Mesendoderm (in vitro differentiated cells): ENCODE data around the gene PTPRM.

Source experiments
- DNase-seq: peaks from one replicate; pipeline ENCODE4 v3.0.0; 2013
- H2AK5ac ChIP-seq: 2 replicates; pipeline ENCODE4 v1.6.1; 2013; ENCODE audit warnings: low read length, inconsistent platforms
- H2BK120ac ChIP-seq: 2 replicates; pipeline ENCODE4 v1.6.1; 2013; ENCODE audit warnings: low read depth, mild to moderate bottlenecking, low read length, moderate library complexity, mixed read lengths
- H2BK15ac ChIP-seq: replicated peaks from 2 replicates; pipeline ENCODE4 v1.6.1; 2013; ENCODE audit warnings: low read depth, mild to moderate bottlenecking, moderate library complexity
- H2BK5ac ChIP-seq: 2 replicates; pipeline ENCODE4 v1.6.1; 2013; ENCODE audit warnings: low read length, inconsistent platforms
- H3K18ac ChIP-seq: 2 replicates; pipeline ENCODE4 v1.6.1; 2013; ENCODE audit warnings: mild to moderate bottlenecking, low read length, mixed read lengths
- H3K23ac ChIP-seq: one replicate; pipeline ENCODE4 v1.6.1; 2013; ENCODE audit warnings: low read length
- H3K27ac ChIP-seq: 2 replicates; pipeline ENCODE4 v1.5.1; 2013; ENCODE audit warnings: low read depth, mild to moderate bottlenecking, inconsistent platforms, low read length, moderate library complexity
- H3K27me3 ChIP-seq: 2 replicates; pipeline ENCODE4 v1.6.1; 2013; ENCODE audit warnings: low read length, control low read depth, mild to moderate bottlenecking, inconsistent platforms; ENCODE audit not compliant: insufficient read depth, poor library complexity
- H3K36me3 ChIP-seq: 2 replicates; pipeline ENCODE4 v1.6.1; 2013; ENCODE audit warnings: low read length, inconsistent platforms; ENCODE audit not compliant: control insufficient read depth, insufficient read depth
- H3K4ac ChIP-seq: one replicate; pipeline ENCODE4 v1.6.1; 2013; ENCODE audit warnings: low read depth, mild to moderate bottlenecking, low read length, moderate library complexity
- H3K4me1 ChIP-seq: 2 replicates; pipeline ENCODE4 v1.6.1; 2013; ENCODE audit warnings: low read depth, low read length, inconsistent platforms; ENCODE audit not compliant: control insufficient read depth
- H3K4me2 ChIP-seq: 2 replicates; pipeline ENCODE4 v1.6.1; 2013; ENCODE audit warnings: low read length
- H3K4me3 ChIP-seq: 2 replicates; pipeline ENCODE4 v1.5.1; 2013; ENCODE audit warnings: mild to moderate bottlenecking, low read length
- H3K56ac ChIP-seq: one replicate; pipeline ENCODE4 v1.6.1; 2013; ENCODE audit warnings: low read length
- H3K79me1 ChIP-seq: 2 replicates; pipeline ENCODE4 v1.6.1; 2013; ENCODE audit warnings: low read length, inconsistent platforms
- H3K79me2 ChIP-seq: 2 replicates; pipeline ENCODE4 v1.6.1; 2013; ENCODE audit warnings: mild to moderate bottlenecking, low read length; ENCODE audit not compliant: control insufficient read depth, insufficient read depth
- H3K9ac ChIP-seq: 2 replicates; pipeline ENCODE4 v1.6.1; 2013; ENCODE audit warnings: low read length, inconsistent platforms
- H4K5ac ChIP-seq: one replicate; pipeline ENCODE4 v1.6.1; 2013; ENCODE audit warnings: low read length
- H4K8ac ChIP-seq: one replicate; pipeline ENCODE4 v1.6.1; 2013; ENCODE audit warnings: low read depth, mild to moderate bottlenecking, control low read depth, low read length, moderate library complexity
- WGBS: extraction: QIAGEN DNeasy Blood & Tissue Kit; methylation state at CpG from one replicate; pipeline ENCODE4 v1.1.7; 2013; ENCODE audit warnings: low lambda C conversion rate, missing lambda C conversion rate; ENCODE audit not compliant: insufficient coverage; ENCODE audit errors: extremely low coverage; 5-methylcytosine and 5-hydroxymethylcytosine counted together

The PTPRM gene

DNA sequence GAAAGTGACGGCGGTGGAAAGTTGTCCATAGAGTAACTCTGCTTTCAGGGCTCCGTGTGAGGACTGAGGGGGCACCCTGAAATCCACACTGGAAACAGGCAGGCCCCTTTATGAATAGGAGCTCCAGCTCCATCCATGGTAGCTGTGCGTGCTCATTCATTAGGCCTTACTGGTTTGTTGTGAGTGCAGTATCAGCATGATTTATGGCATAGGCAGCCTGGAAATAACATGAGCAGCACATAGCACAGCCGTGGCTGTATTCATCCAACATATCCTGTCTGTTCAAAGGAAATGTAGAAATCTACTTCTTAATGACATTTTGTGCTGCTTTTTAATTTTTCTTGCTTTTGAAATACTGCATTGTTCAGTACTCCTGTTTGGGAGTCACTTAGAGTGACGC lies 627.3 kb downstream of the PTPRM start:
- WGBS: no CpG with 5 or more reads among the region's 6 CpGs
- Histone ChIP-seq H3K79me1 (no peaks in the 10 kb centered on the region), H2BK120ac (no peak overlapping the region), H3K4me2 (no peak overlapping the region), H3K27ac (no peak overlapping the region), H4K5ac (no peak overlapping the region), H3K79me2 (no peaks in the 10 kb centered on the region), H3K56ac (no peak overlapping the region), H3K18ac (no peak overlapping the region), H3K4me3 (no peak overlapping the region), H2AK5ac (no peak overlapping the region), H4K8ac (no peak overlapping the region), H3K36me3 (no peaks in the 10 kb centered on the region), H3K23ac (no peak overlapping the region), H3K4ac (no peak overlapping the region), H2BK5ac (no peak overlapping the region), H3K9ac (no peak overlapping the region), H2BK15ac (no peak overlapping the region), H3K4me1 (no peaks in the 10 kb centered on the region), H3K27me3 (no peaks in the 10 kb centered on the region)
- DNase-seq: no peak

DNA sequence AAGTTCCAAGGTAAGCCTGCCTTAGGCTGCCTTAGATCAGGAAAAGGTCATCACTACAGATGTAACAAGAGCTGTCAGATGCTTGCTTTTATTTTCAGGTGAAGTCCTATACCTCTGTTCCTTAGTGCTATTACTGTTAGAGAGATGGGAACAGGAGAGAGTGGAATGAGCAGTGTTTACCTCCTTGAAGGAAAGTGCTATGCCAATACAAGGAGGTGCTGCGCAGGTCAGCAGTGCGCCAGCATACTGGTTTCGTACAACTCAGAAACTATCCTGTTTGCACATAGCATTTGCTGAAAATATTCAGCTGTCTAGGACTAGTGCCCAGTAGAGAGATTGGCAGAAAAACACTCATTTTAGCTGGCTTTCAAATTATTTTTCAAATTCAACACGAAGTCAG lies 629.1 kb downstream of the PTPRM start:
- no peak overlapping the region for H3K9ac ChIP-seq
- WGBS: no CpG with 5 or more reads among the region's 4 CpGs

DNA sequence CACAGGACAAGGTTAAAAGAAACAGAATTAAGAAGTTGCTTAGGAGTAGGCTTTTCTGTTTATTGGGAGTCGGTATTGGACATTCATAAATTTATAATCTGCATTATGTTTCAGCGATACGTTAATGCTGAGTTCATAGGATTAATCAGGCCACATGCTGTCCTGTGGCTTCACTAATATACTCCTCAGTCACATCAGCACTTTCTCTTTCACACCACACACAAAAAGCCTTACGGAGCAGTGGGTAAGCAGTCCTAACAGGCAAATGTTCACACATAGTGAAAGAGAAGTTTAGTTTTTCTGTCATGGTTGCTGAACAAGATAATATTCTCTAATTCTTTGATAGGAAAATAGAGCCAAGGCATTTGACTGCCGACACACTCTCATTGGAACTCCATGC lies 630.4 kb downstream of the PTPRM start:
- no peak overlapping the region for H2AK5ac ChIP-seq
- H3K23ac ChIP-seq: no peak overlapping the region
- H2BK120ac ChIP-seq: no peak overlapping the region
- no peaks in the 10 kb centered on the region for H3K79me1 ChIP-seq
- no peak overlapping the region for H4K5ac ChIP-seq
- WGBS: no CpG with 5 or more reads among the region's 5 CpGs
- H3K4me1 ChIP-seq: no peaks in the 10 kb centered on the region
- no peaks in the 10 kb centered on the region for H3K79me2 ChIP-seq
- no peak overlapping the region for H3K18ac ChIP-seq
- H2BK5ac ChIP-seq: no peak overlapping the region
- H3K27me3 ChIP-seq: no peaks in the 10 kb centered on the region
- no peak overlapping the region for H3K4ac ChIP-seq
- H3K56ac ChIP-seq: no peak overlapping the region
- no peak overlapping the region for H4K8ac ChIP-seq
- H2BK15ac ChIP-seq: no peak overlapping the region
- no peak overlapping the region for H3K9ac ChIP-seq
- H3K27ac ChIP-seq: no peak overlapping the region
- no peaks in the 10 kb centered on the region for H3K36me3 ChIP-seq
- no peak overlapping the region for H3K4me3 ChIP-seq
- DNase-seq: no peak
- H3K4me2 ChIP-seq: no peak overlapping the region

More for the DNA sequence above, 629.1 kb downstream of the PTPRM start:
- Histone ChIP-seq H2AK5ac (no peak overlapping the region), H2BK15ac (no peak overlapping the region), H3K36me3 (no peaks in the 10 kb centered on the region), H3K4ac (no peak overlapping the region), H3K23ac (no peak overlapping the region), H3K79me2 (no peaks in the 10 kb centered on the region), H4K8ac (no peak overlapping the region), H3K4me1 (no peaks in the 10 kb centered on the region), H4K5ac (no peak overlapping the region), H2BK120ac (no peak overlapping the region), H3K56ac (no peak overlapping the region), H3K27me3 (no peaks in the 10 kb centered on the region), H3K27ac (no peak overlapping the region), H3K4me2 (no peak overlapping the region), H2BK5ac (no peak overlapping the region), H3K4me3 (no peak overlapping the region), H3K79me1 (no peaks in the 10 kb centered on the region), H3K18ac (no peak overlapping the region)
- no peak for DNase-seq

DNA sequence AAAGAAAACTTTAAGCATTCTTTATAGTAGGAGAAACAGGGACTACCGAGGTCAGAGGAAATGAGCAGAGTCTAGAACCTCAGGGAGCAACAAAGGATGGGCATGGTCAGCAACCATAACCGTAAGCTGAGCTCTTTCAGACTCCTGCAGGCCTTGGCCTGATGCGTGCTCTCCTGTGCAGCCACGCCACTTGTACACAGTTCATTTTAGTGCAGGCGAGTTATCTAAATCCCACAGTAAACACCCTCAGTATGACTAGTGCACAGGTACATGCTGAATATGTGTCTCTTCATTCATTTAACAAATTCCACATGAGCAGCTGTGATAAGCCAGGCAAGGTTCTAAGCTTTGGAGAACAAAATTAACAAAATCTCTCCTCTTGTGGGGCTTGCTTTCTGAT lies 640.9 kb downstream of the PTPRM start:
- Histone ChIP-seq H3K27ac (no peak overlapping the region), H3K56ac (no peak overlapping the region), H3K4ac (no peak overlapping the region), H4K8ac (no peak overlapping the region), H3K4me1 (peaks cover 3% of the 10 kb centered on the region), H3K9ac (no peak overlapping the region), H3K79me1 (no peaks in the 10 kb centered on the region), H3K4me2 (no peak overlapping the region), H3K79me2 (no peaks in the 10 kb centered on the region), H2BK5ac (no peak overlapping the region), H3K27me3 (no peaks in the 10 kb centered on the region), H2BK120ac (no peak overlapping the region), H2BK15ac (no peak overlapping the region), H4K5ac (no peak overlapping the region), H2AK5ac (no peak overlapping the region), H3K4me3 (no peak overlapping the region), H3K18ac (no peak overlapping the region), H3K36me3 (no peaks in the 10 kb centered on the region), H3K23ac (no peak overlapping the region)
- no peak for DNase-seq
- no CpG with 5 or more reads among the region's 5 CpGs for WGBS

DNA sequence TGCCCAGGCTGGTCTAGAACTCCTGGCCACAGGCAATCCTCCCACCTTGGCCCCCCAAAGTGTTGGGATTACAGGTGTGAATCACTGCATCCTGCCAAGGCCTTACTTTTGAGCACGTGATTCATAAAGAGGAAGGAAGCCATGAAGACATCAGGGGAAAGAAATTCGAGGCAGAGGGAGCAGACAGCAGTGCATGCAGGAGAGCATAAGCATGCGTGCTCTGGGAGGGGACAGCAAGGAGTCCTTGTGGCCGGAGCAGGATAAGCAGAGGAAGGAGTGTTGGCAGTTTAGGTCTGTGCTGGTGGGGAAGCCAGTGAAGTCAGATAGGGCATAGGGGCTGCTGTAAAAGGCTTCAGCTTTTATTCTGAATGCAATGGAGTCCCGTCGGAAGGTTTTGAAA lies 641.6 kb downstream of the PTPRM start:
- H3K23ac ChIP-seq: peak overlapping the region; percentile 61
- H4K8ac ChIP-seq: no peak overlapping the region
- H3K4me1 ChIP-seq: peaks cover 3% of the 10 kb centered on the region
- H3K9ac ChIP-seq: no peak overlapping the region
- WGBS: no CpG with 5 or more reads among the region's 6 CpGs
- no peak overlapping the region for H3K4ac ChIP-seq
- no peaks in the 10 kb centered on the region for H3K27me3 ChIP-seq
- H3K27ac ChIP-seq: no peak overlapping the region
- H2AK5ac ChIP-seq: no peak overlapping the region
- peak; percentile 76 for DNase-seq
- no peaks in the 10 kb centered on the region for H3K36me3 ChIP-seq
- H3K79me2 ChIP-seq: no peaks in the 10 kb centered on the region
- H3K56ac ChIP-seq: no peak overlapping the region
- H3K4me2 ChIP-seq: no peak overlapping the region
- no peak overlapping the region for H2BK120ac ChIP-seq
- H3K79me1 ChIP-seq: no peaks in the 10 kb centered on the region
- peak overlapping the region; percentile 78 for H4K5ac ChIP-seq
- H3K4me3 ChIP-seq: no peak overlapping the region
- H2BK5ac ChIP-seq: no peak overlapping the region
- no peak overlapping the region for H2BK15ac ChIP-seq
- no peak overlapping the region for H3K18ac ChIP-seq

DNA sequence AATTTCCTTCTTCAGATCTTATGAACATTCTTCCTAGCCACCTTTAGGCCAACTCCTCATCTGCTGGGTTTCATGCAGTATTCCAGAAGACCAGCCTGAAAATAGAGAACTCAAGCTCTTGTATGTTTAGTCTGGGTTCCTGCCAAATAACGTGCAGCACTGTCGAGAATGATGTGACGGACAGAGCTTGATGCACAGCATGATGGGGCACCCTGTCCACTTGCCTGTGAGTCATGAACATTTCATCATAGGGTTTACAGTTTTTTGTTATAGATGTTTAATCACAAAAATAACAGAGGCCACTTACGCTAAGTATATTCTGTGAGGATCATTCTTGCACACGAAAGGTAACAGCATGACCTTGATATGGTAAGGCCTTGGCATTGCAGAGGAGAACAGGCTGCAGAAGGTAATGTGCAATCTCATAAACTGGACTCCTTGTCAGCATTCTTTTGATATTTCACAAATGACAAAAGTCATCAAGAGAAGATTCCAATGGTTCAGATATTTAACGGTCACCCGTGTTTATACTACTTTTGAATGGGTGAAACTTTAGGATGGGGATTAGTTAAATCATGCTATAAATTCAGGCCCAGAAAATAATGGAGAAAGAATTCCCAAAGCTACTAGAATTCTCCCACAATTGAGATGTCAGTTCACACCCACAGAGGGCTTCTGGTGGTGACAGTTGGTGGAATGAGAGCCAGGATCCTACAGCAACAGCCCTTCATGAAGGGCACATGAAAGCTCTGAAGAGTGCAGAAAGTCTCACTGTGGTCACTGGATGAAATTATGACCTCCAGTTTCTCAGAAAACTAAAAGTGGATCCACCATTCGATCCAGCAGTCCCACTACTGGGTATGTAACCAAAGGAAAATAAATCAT lies 646.0 kb downstream of the PTPRM start:
- WGBS: no CpG with 5 or more reads among the region's 8 CpGs
- H3K9ac ChIP-seq: no peak overlapping the region
- H3K79me2 ChIP-seq: no peaks in the 10 kb centered on the region

More for the DNA sequence above, 646.0 kb downstream of the PTPRM start:
- Histone ChIP-seq H4K5ac (no peak overlapping the region), H3K27ac (no peak overlapping the region), H3K36me3 (no peaks in the 10 kb centered on the region), H3K4ac (no peak overlapping the region), H3K56ac (no peak overlapping the region), H3K18ac (no peak overlapping the region), H3K79me1 (no peaks in the 10 kb centered on the region), H2BK120ac (no peak overlapping the region), H2BK5ac (no peak overlapping the region), H3K4me1 (peaks cover 6% of the 10 kb centered on the region), H4K8ac (no peak overlapping the region), H2AK5ac (no peak overlapping the region), H3K23ac (no peak overlapping the region), H3K4me3 (no peak overlapping the region), H2BK15ac (no peak overlapping the region), H3K27me3 (no peaks in the 10 kb centered on the region), H3K4me2 (no peak overlapping the region)
- no peak for DNase-seq
